GM21786 (cell line): ENCODE measurements around the gene CCZ1B.
"Not testable (repeated sequence)": the region's sequence is repeated elsewhere in the genome, so short reads cannot be mapped to it uniquely, and the experiment has no call there.

ENCODE experiments used
- ATAC-seq: cut with Tn5 transposase; IDR thresholded peaks from one replicate; pipeline ENCODE4 v1.9.1; 2021; ENCODE audit not compliant: unreplicated experiment

The CCZ1B gene

GRCh38 chr7:6831018-6831725 is 5.1 kb upstream of the CCZ1B start:
- ATAC-seq, result no peak

- not testable (repeated sequence) for ATAC-seq
Observed at GRCh38 chr7:6830026-6830425, 4.0 kb upstream of the CCZ1B start.

DNA sequence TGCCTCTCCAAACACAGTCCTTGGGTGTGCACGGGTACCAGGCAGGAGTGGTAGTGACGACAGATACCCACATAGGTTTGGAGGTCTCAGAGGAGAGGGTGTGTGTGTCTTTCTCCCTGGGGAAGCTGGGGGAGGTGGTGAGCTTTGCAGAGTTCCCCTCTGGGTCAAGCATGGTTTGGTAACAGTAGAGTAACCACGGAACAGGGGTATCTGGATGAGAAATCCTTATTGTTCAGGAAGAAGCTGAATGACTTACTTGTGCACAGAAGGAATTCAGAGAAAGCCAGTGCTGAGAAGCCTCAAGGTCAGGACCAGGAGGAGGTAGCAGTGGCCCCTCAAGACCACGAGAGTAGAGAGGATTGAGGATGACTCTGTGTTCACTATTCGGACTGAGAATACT is 3.5 kb upstream of the CCZ1B start:
- not testable (repeated sequence) for ATAC-seq

GRCh38 chr7:6827180-6827579 is 1.1 kb upstream of the CCZ1B start:
- not testable (repeated sequence) for ATAC-seq

DNA sequence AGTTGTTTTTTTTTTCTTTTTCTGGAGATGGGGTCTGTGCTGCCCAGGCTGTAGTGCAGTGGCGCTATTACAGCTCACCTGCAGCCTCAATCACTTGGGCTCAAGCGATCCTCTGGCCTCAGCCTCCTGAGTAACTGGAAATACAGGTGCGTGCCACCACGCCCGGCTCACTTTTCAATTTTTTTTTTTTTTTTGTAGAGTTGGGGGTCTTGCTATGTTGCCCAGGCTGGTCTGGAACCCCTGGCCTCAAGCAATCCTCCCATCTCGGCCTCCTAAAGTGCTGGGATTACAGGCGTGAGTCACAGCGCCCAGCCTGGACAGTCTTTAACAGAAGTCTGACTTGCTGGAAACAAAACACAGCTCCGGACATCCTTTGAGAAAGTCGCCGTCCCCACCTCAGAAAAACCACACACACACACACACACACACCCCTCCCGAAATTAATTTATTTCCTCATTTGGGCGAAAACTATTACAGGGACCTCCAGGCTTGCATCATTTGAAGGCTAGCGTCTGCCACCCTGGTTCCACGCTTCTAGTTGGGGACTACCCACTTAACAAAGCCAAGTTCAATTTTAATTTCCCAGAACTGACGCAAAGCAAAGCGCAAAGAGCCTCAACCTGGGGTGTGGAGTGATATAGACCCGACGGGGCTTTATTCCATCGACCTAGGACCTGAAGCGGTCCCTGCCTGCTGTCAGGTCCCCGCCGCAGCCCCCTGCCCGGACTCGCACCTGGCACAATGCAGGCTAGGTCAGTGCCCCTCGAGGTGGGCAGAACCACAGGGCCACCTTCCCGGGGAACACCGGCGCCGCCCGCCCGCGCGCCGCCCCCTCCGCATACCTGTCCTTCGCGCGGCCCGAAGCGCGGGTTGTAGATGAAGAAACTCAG is 594 bp downstream of the CCZ1B start:
- ATAC-seq, result peak; percentile 34

DNA sequence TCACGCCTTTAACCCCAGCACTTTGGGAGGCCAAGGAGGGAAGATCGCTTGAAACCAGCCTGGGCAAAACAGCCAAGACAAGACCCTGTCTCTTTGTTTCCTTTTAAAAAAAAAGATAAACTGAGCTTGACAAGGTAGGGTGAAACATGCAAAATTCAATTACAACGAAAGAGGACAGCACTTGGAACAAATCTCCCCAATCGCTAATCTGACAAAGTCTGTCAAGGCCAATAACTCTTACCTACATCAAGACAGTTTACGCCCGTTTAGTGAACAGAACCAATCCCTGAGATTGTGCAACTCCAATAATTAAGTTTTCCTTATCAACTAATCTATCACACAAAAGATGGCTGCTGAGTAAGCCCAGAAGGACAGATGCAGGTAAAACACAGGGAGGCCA is 4.5 kb downstream of the CCZ1B start:
- ATAC-seq, result not testable (repeated sequence)

DNA sequence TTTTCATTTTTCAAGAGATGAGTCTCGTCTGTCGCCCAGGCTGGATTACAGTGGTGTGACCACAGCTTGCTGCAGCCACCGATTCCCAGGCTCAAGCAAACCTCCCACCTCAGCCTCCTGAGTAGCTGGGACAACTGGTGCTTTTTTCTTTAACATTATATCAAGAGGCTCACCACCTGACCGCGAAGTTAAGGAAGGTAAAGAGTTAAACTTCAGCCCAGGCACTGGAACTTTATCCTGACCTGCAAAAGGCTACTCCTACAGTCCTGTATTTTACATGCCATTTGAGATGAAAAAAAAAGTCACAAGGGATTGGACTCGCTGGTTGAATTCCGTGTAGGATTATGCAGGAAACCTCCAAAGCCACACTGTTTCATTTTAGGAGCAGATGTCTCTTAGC is 10.6 kb downstream of the CCZ1B start:
- ATAC-seq, result not testable (repeated sequence)

GRCh38 chr7:6813011-6813410 is 13.1 kb downstream of the CCZ1B start:
- not testable (repeated sequence) for ATAC-seq

DNA sequence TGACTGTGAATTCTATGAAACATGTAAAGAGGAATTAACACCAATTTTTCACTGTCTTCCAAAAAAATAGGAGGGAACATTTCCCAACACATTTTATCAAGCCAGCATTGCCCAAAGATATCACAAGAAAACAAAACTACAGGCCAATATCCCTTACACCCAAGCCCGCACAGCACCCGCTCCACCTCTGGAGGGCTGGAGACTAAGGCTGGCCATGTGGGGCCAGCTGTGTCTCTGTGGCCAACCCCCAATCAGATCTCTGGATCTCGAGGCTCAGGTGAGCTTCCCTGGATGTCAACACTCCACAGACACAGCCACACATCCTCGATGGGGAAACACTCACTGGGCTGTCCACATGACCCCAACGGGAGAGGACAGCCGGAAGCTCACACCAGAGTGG is 18.1 kb downstream of the CCZ1B start:
- ATAC-seq, result not testable (repeated sequence)

- not testable (repeated sequence) for ATAC-seq
Observed at GRCh38 chr7:6807393-6807918, 18.6 kb downstream of the CCZ1B start.

DNA sequence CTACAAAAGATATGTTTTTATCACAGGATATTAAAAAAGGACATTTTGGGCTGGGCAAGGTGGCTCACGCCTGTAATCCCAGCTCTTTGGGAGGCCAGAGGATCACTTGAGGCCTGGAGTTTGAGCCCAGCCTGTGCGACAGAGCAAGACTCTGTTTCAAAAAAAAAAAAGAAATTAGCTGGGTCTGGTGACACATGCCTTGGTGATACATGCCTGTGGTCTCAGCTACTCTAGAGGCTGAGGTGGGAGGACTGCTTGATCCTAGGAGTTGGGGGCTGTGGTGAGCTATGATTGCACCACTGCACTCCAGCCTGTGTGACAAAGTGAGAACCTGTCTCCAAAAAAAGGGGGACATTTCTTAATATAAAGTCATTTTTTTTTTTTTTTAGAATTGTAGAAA is 25.7 kb downstream of the CCZ1B start:
- ATAC-seq, result not testable (repeated sequence)

- not testable (repeated sequence) for ATAC-seq
Observed at GRCh38 chr7:6799887-6800286, 26.2 kb downstream of the CCZ1B start.

DNA sequence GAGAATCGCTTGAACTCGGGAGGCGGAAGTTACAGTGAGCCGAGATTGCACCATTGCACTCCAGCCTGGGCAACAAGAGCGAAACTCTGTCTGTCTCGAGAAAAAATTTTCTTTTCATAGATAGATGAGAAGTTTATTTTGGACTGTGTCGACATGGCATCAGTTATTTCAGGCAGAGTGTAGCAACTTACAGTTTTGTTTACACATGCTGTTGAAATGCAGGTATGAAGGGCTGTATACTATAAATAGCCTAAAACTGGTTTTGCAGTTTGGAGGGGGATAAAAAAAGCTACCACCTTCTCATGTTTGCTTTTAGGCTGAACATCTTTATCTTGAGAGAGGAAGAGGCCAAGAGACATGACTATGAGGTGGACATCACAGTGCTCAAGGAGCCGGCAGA is 28.0 kb downstream of the CCZ1B start:
- ATAC-seq, result not testable (repeated sequence)

DNA sequence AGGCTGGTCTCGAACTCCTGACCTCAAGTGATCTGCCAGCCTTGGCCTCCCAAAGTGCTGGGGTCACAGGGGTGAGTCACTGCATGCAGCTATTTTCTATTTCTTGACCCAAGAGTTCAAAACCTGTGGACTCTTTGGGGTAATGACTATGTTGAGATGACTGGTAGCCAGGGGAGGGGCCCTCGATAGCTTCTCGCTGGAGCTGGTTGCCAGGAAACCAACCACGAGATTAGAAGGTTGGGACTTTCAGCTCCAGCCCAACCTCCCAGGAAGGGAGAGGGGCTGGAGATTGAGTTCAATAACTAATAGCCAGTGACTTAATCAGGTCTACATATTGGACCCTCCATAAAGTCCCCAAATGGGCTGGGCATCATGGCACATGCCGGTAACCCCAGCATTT is 28.9 kb downstream of the CCZ1B start:
- ATAC-seq, result not testable (repeated sequence)

GRCh38 chr7:6794276-6794675 is 31.8 kb downstream of the CCZ1B start:
- not testable (repeated sequence) for ATAC-seq

DNA sequence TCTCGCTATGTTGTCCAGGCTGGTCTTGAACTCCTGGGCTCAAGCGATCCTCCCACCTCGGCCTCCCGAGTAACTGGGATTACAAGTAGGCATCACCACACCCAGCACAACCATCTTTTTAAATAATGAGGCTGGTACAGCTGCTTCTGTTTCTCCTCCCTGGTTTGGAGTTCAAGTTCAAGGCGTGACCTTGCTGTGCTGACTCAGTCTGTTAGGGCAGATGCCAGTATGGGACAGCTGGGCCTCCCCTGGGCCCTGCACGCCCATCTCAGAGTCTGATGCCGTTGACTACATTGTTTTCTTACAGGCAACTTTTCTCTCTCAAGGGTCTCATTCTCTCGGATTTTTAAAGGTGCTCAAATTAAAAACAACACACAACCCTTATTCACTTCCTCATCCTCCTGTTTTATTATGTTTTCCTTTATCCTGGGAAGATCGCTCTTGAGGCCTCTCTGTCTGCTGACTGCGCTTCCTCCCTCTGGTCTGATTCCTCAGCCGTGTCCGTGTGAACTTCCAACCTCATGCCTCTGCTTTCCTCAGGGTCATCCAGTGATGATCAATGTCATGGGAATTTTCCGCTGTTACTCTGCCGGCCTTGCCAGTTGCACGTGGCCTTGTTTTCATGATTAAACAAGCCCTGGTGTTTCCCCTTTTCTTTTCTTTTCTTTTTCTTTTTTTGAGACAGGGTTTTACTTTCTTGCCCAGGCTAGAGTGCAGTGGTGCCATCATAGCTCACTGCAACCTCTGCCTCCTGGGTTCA is 33.8 kb downstream of the CCZ1B start:
- not testable (repeated sequence) for ATAC-seq

DNA sequence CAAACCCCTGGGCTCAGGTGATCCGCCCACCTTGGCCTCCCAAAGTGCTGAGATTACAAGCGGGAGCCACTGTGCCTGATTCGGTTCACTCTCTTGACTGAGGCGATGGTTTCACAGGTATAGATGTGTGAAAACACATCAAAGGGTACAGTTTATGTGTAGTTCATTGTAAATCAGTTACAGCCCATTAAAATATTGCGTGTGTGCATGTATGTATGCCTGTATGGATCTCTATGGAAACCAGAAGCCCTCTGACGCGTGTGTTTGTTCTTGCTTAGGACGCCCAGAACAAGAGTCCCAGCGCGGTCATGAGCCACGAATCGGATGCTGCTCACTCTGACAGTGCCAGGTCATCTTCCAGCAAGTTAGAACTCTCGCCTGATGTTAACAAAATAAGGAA is 36.7 kb downstream of the CCZ1B start:
- not testable (repeated sequence) for ATAC-seq

- ATAC-seq, result not testable (repeated sequence)
Observed at GRCh38 chr7:6781581-6781980, 44.5 kb downstream of the CCZ1B start.

- not testable (repeated sequence) for ATAC-seq
Observed at GRCh38 chr7:6761186-6761585, 64.9 kb downstream of the CCZ1B start.

GRCh38 chr7:6753964-6754363 is 72.1 kb downstream of the CCZ1B start, which contains the start of gene RSPH10B2:
Gene RSPH10B2, plus strand, starts transcription at chr7:6754103. Its CDS starts 3,575 bp downstream, at chr7:6757678.
- ATAC-seq, result not testable (repeated sequence)

DNA sequence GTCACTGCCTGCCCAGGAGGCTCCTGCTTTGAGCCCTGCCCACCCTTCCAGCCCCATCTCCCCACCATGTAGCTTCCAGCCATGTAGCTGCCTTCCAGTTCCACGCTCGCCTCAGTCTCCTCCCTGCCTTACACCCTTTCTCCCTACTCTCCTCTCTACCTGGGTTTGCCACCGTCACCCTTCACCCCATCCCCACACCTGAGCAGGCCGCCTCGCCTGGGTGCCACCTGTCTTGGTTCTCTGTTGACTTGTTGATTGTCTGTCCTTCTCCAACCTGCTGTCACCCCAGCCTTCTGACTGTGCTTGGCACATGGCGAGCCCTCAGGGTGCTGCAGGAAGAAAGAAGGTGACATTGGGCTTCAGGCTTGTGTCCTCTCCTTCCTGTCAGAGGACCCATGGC is 75.9 kb downstream of the CCZ1B start:
- ATAC-seq, result not testable (repeated sequence)
